GM18519 (cell line): ENCODE results near the gene PARD3.
A peak's percentile ranks its signal among the peaks of the same experiment; 100 is the strongest.

Experiments
- ATAC-seq: cut with Tn5 transposase; IDR thresholded peaks from one replicate; pipeline ENCODE4 v1.9.1; 2021; ENCODE audit warnings: mild to moderate bottlenecking, moderate library complexity; ENCODE audit not compliant: unreplicated experiment, low FRiP score

Gene PARD3

DNA sequence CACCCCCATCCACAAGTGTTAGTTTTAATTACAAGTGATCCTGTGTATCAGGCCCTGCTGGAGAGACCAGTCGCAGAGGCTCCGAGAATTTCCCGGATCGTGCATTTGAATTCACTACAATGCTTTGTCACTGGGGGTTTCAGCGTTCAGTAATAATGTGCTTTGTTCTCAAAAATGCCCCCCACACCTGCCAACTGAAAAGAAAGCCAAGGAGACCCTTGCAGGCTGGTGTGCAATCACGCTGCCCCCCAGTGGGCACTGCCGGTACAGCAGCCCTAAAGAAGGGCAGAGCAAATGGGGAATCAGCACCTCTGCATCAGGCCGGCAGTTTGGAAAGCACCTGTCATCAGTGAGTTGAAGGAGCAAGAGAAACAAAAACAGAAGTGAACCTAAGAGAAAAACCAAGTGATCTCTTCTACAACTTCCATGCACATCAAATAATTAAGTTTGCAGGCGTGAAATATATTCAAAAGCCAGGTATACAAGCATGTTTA is 177.6 kb downstream of the PARD3 start:
- ATAC-seq, result peak; percentile 87

DNA sequence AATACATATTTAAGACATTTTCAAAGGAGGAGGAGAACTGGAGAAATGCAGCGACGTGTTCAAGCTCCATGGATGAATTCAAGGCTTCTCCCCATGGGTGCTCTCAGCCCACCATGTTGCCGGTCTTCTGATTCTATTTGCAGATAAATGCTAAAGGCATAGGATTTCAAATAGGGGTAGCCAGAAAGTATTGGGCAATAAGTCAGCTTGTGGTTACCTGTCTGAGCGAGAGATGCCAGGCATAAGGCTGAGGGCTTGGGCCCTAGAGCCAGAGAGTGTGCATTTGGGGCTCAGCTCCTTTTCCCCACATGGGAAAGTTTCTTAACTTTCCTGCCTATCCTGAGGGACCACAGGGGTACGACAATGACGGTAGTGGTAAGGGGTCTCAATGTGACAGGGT is 180.0 kb downstream of the PARD3 start:
- ATAC-seq, result no peak

- ATAC-seq, result no peak
These were observed 181.7 kb downstream of the PARD3 start for GRCh38 chr10:34633374-34633773.

- ATAC-seq, result no peak
These were observed 186.0 kb downstream of the PARD3 start for GRCh38 chr10:34629084-34629483.

DNA sequence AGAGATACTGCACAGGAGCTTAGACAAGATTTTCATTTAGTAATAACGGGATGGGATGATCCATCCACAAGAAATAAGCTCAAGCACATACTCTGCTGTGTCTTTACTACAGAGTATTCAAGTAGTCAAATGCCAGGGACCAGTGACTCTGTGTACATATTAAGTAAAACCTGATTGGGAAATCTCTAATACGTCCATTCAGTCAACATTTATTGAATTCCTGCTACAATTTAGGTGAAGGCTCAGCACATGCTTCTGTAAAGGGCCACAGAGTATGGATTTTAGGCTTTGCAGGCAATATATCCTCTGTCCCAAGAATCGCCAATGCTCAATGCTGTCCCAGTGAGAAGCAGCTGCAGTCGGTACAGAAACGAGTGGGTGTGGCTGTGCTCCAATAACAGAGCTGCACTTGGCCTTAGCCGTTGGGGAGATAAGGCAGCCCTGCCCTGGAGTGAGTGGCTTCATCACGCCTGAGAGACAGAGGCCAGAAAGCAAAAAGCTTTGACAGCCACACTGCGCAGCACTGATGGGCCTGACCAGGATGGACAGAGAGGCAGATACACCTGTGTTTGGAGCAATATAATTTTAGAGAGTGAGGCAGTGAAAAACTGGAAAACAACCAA is 186.8 kb downstream of the PARD3 start:
- no peak for ATAC-seq

DNA sequence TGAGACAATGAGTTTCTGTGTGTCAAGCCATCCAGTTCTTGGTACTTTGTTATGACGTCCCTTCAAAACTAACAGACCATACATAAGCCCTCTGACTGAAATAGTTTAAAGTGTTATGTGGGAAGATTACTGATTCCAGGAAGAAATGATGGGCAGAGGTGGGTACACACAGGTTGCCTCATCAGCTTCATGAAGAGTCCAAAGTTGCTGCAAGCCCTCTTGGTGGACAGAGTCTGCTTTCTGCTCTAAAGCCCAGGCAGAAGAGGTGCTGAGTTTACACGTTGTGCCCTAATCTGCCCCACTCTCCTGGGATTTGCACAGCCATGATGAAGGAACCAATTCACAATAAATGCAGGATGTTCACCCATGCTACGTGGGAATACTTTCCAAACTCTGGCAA is 187.4 kb downstream of the PARD3 start:
- ATAC-seq, result no peak

DNA sequence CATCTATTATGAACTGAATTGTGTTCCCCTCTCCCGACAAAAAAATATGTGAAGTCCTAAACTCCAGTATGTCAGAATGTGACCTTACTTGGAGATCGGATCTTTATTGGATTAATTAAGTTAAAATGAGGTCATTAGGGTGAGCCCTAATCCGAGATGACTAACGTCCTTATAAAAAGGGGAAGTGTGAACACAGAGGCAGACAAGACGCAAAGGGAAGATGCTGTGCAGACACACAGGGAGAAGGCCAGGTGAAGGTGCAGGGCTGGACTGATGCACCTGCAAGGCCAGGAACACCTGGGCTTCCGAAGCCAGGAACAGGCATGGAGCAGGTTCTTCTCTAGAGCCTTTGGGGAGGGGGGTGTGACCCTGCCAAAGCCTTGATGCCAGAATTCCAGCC is 187.8 kb downstream of the PARD3 start:
- no peak for ATAC-seq

- no peak for ATAC-seq
These were observed 188.8 kb downstream of the PARD3 start for GRCh38 chr10:34626158-34626880.

DNA sequence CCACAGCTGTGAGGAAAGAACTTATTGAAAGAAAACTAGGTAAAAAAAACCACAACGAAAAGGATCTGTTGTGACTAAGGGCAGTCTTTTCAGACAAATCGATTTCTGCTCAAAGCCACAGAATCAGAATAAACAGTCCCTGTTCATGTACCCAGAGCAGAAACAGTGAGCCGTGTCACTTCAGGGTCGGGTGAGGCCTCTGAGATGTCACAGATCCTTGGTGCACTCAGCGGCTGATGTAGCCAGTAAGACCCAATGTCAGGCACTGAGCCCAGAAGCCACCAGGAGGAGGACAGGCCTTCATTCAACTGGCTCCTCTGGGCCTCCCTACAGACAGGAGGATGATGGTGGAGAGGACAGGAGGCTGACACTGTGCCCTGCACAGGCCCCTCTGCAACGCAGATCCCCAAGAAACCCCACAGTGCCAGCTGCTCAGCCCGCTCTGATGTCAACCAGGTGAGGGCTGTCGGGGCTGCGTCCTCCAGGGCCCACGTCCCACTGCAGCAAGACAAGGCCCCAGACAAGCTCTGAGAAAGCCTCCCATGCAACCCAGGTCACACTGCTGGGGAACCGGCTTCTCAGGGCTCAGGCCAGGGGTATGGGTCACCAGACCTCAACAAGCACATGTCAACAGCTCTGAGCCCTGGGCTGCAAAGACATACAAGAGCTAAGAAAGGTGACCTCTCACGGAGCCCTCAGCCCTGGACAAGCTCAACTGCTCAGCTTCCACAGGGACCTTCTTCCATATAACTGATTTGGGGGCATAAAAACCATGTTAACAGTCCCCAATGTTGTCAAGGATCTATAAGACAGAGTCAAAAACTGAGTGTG is 190.6 kb downstream of the PARD3 start:
- no peak for ATAC-seq

DNA sequence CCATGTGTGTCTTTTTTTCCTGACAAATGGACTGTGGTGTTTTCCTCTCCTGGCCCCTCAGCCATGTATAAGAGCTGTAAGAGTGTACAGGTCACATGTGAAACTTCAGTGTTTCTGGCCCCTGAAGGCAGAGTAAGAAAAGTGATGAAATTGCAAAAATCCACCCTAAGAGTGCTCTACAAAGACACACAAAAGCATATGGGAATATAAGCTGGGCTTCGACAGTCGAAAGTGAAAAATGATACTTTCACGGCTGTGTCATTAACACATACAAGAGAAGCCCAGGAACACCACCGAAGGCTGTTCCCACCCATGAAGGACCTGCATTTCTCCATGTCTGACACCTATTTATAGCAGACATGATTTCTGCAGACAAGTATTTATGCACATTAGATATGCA is 192.2 kb downstream of the PARD3 start:
- no peak for ATAC-seq

DNA sequence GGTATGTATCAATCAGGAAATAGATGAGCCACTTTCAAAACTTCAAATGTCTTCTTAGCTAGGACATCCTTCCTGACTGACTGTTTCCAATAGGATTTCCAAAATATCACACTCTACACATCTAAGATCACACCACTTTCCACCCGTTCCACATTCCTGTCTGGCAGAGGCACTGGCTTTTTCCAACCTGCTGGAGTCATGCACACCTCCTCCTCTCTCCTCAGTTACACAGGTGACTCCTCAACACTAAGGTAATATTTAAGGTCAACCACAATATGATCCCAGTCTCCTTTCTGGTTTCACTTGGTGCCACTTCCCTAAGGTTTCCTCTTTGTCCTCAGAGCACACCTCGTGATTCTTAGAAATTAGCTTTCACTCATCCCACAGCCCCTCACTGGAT is 196.5 kb downstream of the PARD3 start:
- no peak for ATAC-seq

- no peak for ATAC-seq
These were observed 199.3 kb downstream of the PARD3 start for GRCh38 chr10:34615770-34616169.

DNA sequence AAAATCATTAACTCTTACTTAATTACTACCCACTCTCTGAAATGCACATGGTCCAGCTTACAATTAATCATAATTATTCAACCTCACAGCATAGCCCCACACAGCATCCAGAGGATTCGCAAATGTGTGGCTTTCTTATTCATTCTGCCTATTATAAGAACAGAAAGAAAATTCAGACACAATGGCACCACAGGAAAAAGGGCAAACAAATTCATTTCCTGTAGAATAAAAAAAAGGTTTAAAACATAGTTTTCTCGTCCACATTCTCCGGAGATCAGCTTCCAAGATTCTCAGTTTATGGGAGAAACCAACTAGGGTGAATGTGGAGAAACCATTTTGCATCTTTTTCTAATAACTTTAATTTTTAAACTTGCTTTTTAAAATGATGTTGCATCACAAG is 201.6 kb downstream of the PARD3 start:
- ATAC-seq, result no peak

- ATAC-seq, result no peak
These were observed 202.2 kb downstream of the PARD3 start for GRCh38 chr10:34612938-34613337.

- no peak for ATAC-seq
These were observed 202.7 kb downstream of the PARD3 start for GRCh38 chr10:34612446-34612845.

DNA sequence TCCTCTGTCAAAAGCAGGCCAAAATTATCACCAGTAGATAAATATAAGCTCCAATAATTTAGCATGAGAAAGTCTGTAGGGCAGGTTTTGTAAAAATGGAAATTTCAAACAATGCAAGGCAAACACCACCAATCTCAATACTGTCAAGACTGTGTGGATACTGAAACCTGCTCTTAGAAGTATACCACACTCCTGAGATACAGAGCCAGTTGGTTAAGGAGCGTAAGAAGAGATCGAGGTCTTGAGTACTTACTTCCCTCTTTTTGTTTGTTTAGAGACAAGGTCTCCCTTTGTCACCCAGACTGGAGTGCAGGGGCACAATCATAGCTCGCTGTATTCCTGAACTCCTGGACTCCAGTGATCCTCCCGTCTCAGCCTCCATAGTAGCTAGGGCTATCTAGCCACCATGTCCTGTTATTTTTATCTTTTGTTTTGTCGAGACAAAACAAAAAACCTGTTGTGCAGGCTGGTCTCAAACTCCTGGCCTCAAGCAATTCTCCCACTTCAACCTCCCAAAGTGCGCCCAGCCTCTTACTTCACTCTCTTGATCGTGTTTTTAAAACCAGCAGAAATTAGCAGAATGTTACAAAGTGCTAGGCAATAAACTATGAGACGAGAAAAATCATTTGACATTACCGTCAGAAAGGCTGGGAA is 205.7 kb downstream of the PARD3 start:
- no peak for ATAC-seq

DNA sequence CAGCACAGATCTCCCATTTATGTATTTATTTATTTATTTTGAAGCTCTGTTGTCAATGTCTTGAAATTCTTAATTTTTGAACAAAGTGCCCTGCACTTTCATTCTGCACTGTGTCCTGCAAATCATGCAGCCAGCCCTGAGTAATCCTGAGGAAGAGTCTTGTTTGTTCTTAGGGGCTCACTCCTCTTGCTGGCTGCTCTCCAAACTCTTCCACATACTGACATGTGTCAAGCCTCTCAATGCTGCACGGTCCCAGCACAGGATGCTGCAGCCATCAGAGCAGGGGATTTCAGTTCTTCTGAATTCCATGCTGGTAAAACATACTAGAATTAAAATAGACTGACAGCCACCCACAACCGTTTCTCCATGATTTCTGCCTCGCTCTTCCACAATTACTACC is 207.2 kb downstream of the PARD3 start:
- ATAC-seq, result no peak

GRCh38 chr10:34606890-34607289 is 208.2 kb downstream of the PARD3 start:
- no peak for ATAC-seq

- no peak for ATAC-seq
These were observed 212.6 kb downstream of the PARD3 start for GRCh38 chr10:34602478-34602877.

- ATAC-seq, result no peak
These were observed 213.4 kb downstream of the PARD3 start for GRCh38 chr10:34601691-34602090.
